ENCODE results near the gene TBC1D22A.
"Not testable (repeated sequence)": the region's sequence is repeated elsewhere in the genome, so short reads cannot be mapped to it uniquely, and the experiment has no call there.

Gene TBC1D22A

GRCh38 chr22:47038206-47038835 lies 275.9 kb downstream of the TBC1D22A start:
- DNase-seq = no peak

GRCh38 chr22:47039356-47039755 lies 276.9 kb downstream of the TBC1D22A start:
- no peak for DNase-seq

GRCh38 chr22:47040486-47041270 lies 278.2 kb downstream of the TBC1D22A start:
- no peak for DNase-seq

- DNase-seq = no peak
These were observed 279.0 kb downstream of the TBC1D22A start for GRCh38 chr22:47041271-47042115.

- no peak for DNase-seq
These were observed 279.8 kb downstream of the TBC1D22A start for GRCh38 chr22:47042116-47042825.

- no peak for DNase-seq
These were observed 280.5 kb downstream of the TBC1D22A start for GRCh38 chr22:47042861-47043496.

- peak; percentile 36 for DNase-seq
These were observed 281.6 kb downstream of the TBC1D22A start for GRCh38 chr22:47043835-47044721.

GRCh38 chr22:47044722-47045535 lies 282.5 kb downstream of the TBC1D22A start:
- DNase-seq = no peak

- DNase-seq = no peak
These were observed 283.4 kb downstream of the TBC1D22A start for GRCh38 chr22:47045691-47046410.

- DNase-seq = no peak
These were observed 284.1 kb downstream of the TBC1D22A start for GRCh38 chr22:47046411-47047065.

GRCh38 chr22:47047321-47048122 lies 285.1 kb downstream of the TBC1D22A start:
- no peak for DNase-seq

- no peak for DNase-seq
These were observed 285.9 kb downstream of the TBC1D22A start for GRCh38 chr22:47048123-47049077.

GRCh38 chr22:47049078-47049624 lies 286.7 kb downstream of the TBC1D22A start:
- no peak for DNase-seq

- DNase-seq = not testable (repeated sequence)
These were observed 287.4 kb downstream of the TBC1D22A start for GRCh38 chr22:47049736-47050400.

- DNase-seq = no peak
These were observed 288.1 kb downstream of the TBC1D22A start for GRCh38 chr22:47050401-47051051.

All from activated CD4-positive, alpha-beta T cell treated with anti-CD3 and anti-CD28 coated beads, Interleukin-10, Interleukin-2, amounts not matched to agents 100 ng/mL and 50 ng/mL, durations not matched to agents 16 hours and 8 hours (primary cell).